ENCODE measurements around the gene ZNF735. TPM values are rescaled to one million over a fixed set of nuclear protein-coding genes. Genes with fewer than 3 reads are reported as not detected.
"Not testable (repeated sequence)": the region's sequence is repeated elsewhere in the genome, so short reads cannot be mapped to it uniquely, and the experiment has no call there.

ZNF735 gene
- polyA plus RNA-seq, 3 donors = not detected

GRCh38 chr7:64192775-64193174, 14.2 kb upstream of the ZNF735 start:
- Histone ChIP-seq H3K9ac (ENCODE audit: insufficient read depth, low read length, poor library complexity, severe bottlenecking) (no peak overlapping the region), H3K4me1 (ENCODE audit: control insufficient read depth in 1 of 2, insufficient read depth in 2 of 2, low read length in 2 of 2) (no peaks in the 10 kb centered on the region), H3K36me3 (replicated peaks in 1 of 2; ENCODE audit: control insufficient read depth in 1 of 2, insufficient read depth in 2 of 2, low read length in 2 of 2) (no peaks in the 10 kb centered on the region), H3K4me3 (replicated peaks in 1 of 3; ENCODE audit: low read depth in 2 of 3, low read length in 3 of 3) (no peak overlapping the region), H3K27ac (ENCODE audit: low read depth in 1 of 2, low read length in 2 of 2) (no peak overlapping the region), H3K4me2 (replicated peaks; ENCODE audit: extremely low read depth, low read length, poor library complexity, severe bottlenecking) (no peak overlapping the region), H2AFZ (ENCODE audit: insufficient read depth, low read depth, low read length, poor library complexity, severe bottlenecking) (no peak overlapping the region), H3K27me3 (ENCODE audit: control insufficient read depth in 2 of 2, insufficient read depth in 2 of 2, low read length in 2 of 2) (no peaks in the 10 kb centered on the region), H4K20me1 (ENCODE audit: insufficient read depth, low read length) (no peaks in the 10 kb centered on the region), H3K79me2 (ENCODE audit: insufficient read depth, low read length) (no peaks in the 10 kb centered on the region), H3K9me3 (replicated peaks in 1 of 2; ENCODE audit: control insufficient read depth in 1 of 2, insufficient read depth in 1 of 2, low read length in 2 of 2) (peaks cover 36 to 55% of the 10 kb centered on the region in 2 donors)
- intact Hi-C loops (cut with micrococcal nuclease) = no loop called here
- DNase-seq = no peak
- Mint-ChIP-seq H3K4me3 (no peak overlapping the region), H3K27ac (no peak overlapping the region), H3K9me3 (peaks cover 4 to 58% (median 40%) of the 10 kb centered on the region in 7 donors), H3K36me3 (no peaks in the 10 kb centered on the region), H3K4me1 (no peaks in the 10 kb centered on the region), H3K27me3 (ENCODE audit: low read depth in 3 of 3) (peaks cover 0 to 3% (median 0%) of the 10 kb centered on the region in 3 donors)
- no peak for TF ChIP-seq CTCF (IDR thresholded peaks at IDR 0.05)
- 84% methylated on average over 7 of the region's 8 CpGs for WGBS (ENCODE audit: insufficient coverage)

- H3K4me3 Mint-ChIP-seq; H4K20me1 ChIP-seq (ENCODE audit: insufficient read depth, low read length); H3K4me2 ChIP-seq (replicated peaks; ENCODE audit: extremely low read depth, low read length, poor library complexity, severe bottlenecking); H3K36me3 ChIP-seq (replicated peaks in 1 of 2; ENCODE audit: control insufficient read depth in 1 of 2, insufficient read depth in 2 of 2, low read length in 2 of 2); DNase-seq; H3K36me3 Mint-ChIP-seq; H3K9ac ChIP-seq (ENCODE audit: insufficient read depth, low read length, poor library complexity, severe bottlenecking); H3K4me3 ChIP-seq (replicated peaks in 1 of 3; ENCODE audit: low read depth in 2 of 3, low read length in 3 of 3); H3K27ac ChIP-seq (ENCODE audit: low read depth in 1 of 2, low read length in 2 of 2); H3K27me3 Mint-ChIP-seq (ENCODE audit: low read depth in 3 of 3); H3K4me1 ChIP-seq (ENCODE audit: control insufficient read depth in 1 of 2, insufficient read depth in 2 of 2, low read length in 2 of 2); H3K4me1 Mint-ChIP-seq; intact Hi-C loops (cut with micrococcal nuclease); H2AFZ ChIP-seq (ENCODE audit: insufficient read depth, low read depth, low read length, poor library complexity, severe bottlenecking); H3K27me3 ChIP-seq (ENCODE audit: control insufficient read depth in 2 of 2, insufficient read depth in 2 of 2, low read length in 2 of 2); H3K79me2 ChIP-seq (ENCODE audit: insufficient read depth, low read length); H3K27ac Mint-ChIP-seq: not testable (repeated sequence)
- peaks cover 37 to 69% of the 10 kb centered on the region in 2 donors for H3K9me3 ChIP-seq (replicated peaks in 1 of 2; ENCODE audit: control insufficient read depth in 1 of 2, insufficient read depth in 1 of 2, low read length in 2 of 2)
- no CpG with 5 or more reads among the region's 5 CpGs for WGBS (ENCODE audit: insufficient coverage)
- peaks cover 7 to 66% (median 44%) of the 10 kb centered on the region in 7 donors for H3K9me3 Mint-ChIP-seq
Observed at GRCh38 chr7:64219710-64220298, 12.8 kb downstream of the ZNF735 start.

Data from CD14-positive monocyte (primary cell).